K562 (cell line): ENCODE data around the gene NPAS3. TPM values are rescaled to one million over a fixed set of nuclear protein-coding genes. Genes with fewer than 3 reads are reported as not detected.

ENCODE experiments used
- ATAC-seq: fragments of 200-7000 bp; cut with Tn5 transposase; 3 replicates; pipeline ENCODE4 v1.9.1; 2020; ENCODE audit warnings: moderate library complexity
- BruUV-seq: library from RNA; stranded (reverse); fragments of 400-500 nt; replicated peaks from 2 replicates; lab custom pipeline; 2021; lab: Mats Ljungman, UMichigan
- CTCF ChIA-PET: fragments of 300-600 bp; formaldehyde crosslinking; extraction: SDS; loops from one replicate; lab custom pipeline; 2021; ENCODE audit warnings: low intra/inter-chr PET ratio; lab: Yijun Ruan, JAX
- POLR2A ChIA-PET: fragments of 300-600, 350-650 bp; sonication (Branson Sonifier 250); formaldehyde crosslinking; extraction: SDS; loops from one replicate; lab custom pipeline; 2021; ENCODE audit warnings: antibody characterized with exemption, inconsistent platforms; lab: Yijun Ruan, JAX
- DNase-seq, 4 experiments: peaks; one replicate each; pipeline versions ENCODE4 v3.0.0 to v3.0.0-alpha.2; 2011 to 2018; ENCODE audit warnings: low spot score in 3 of 4, mixed read lengths in 3 of 4; ENCODE audit errors: extremely low read depth in 1 of 4
- FAIRE-seq: peaks from 2 replicates; lab custom pipeline; 2011; peaks lifted over from hg19 to GRCh38; lab: Jason Lieb, UNC
- H2AFZ ChIP-seq: 2 replicates; pipeline ENCODE4 v1.6.0; 2011; ENCODE audit warnings: low read depth, low read length, control low read depth, inconsistent platforms
- H3K27ac ChIP-seq: fragments of 200-600 bp; 3 replicates; pipeline ENCODE4 v1.8.0; 2011; ENCODE audit warnings: low read depth, mild to moderate bottlenecking, control low read depth, inconsistent platforms, low read length, moderate library complexity, mixed read lengths; ENCODE audit errors: extremely low read depth
- H3K27me3 ChIP-seq, 2 experiments: fragments of 300-600 bp in 1 of 2; 2 replicates in 1 of 2; 3 replicates in 1 of 2; pipeline versions ENCODE4 v1.6.0 to v1.8.0; 2011; ENCODE audit warnings: inconsistent platforms in 2 of 2, low read length in 2 of 2, mild to moderate bottlenecking in 1 of 2, mixed read lengths in 1 of 2, moderate library complexity in 1 of 2; ENCODE audit not compliant: control insufficient read depth in 2 of 2, insufficient read depth in 2 of 2
- H3K36me3 ChIP-seq: fragments of 300-600 bp; 3 replicates; pipeline ENCODE4 v1.8.0; 2011; ENCODE audit warnings: mild to moderate bottlenecking, low read length, inconsistent platforms; ENCODE audit not compliant: control insufficient read depth, insufficient read depth
- H3K4me1 ChIP-seq, 2 experiments: fragments of 200-600 bp in 1 of 2; replicated peaks in 1 of 2; 2 replicates in 1 of 2; 3 replicates in 1 of 2; pipeline versions ENCODE4 v1.5.1 to v1.8.0; 2011; ENCODE audit warnings: inconsistent platforms in 2 of 2, low read length in 2 of 2, mild to moderate bottlenecking in 1 of 2, mixed read lengths in 1 of 2, moderate library complexity in 1 of 2; ENCODE audit not compliant: control insufficient read depth in 2 of 2, insufficient read depth in 2 of 2
- H3K4me2 ChIP-seq: 2 replicates; pipeline ENCODE4 v1.6.1; 2011; ENCODE audit warnings: low read length, control low read depth, inconsistent platforms, mixed read lengths; ENCODE audit not compliant: insufficient read depth
- H3K4me3 ChIP-seq: fragments of 200-600 bp; sonication (generic), shearing (Covaris generic); 2 replicates; pipeline ENCODE4 v1.5.1; 2016; ENCODE audit warnings: control low read depth, inconsistent platforms
- H3K79me2 ChIP-seq: fragments of 200-600 bp; 3 replicates; pipeline ENCODE4 v1.8.0; 2011; ENCODE audit warnings: low read length, inconsistent platforms; ENCODE audit not compliant: control insufficient read depth, insufficient read depth
- H3K9ac ChIP-seq, 2 experiments: 2 replicates each; pipeline versions ENCODE4 v1.6.0 to v1.6.1; 2011; ENCODE audit warnings: low read depth in 2 of 2, low read length in 2 of 2, control low read depth in 1 of 2, inconsistent platforms in 1 of 2, mild to moderate bottlenecking in 1 of 2, mixed read lengths in 1 of 2; ENCODE audit not compliant: insufficient read depth in 1 of 2
- H3K9me1 ChIP-seq: one replicate; pipeline ENCODE4 v1.6.0; 2011; ENCODE audit warnings: inconsistent platforms, mild to moderate bottlenecking, low read length, moderate library complexity; ENCODE audit not compliant: control insufficient read depth, insufficient read depth
- H3K9me3 ChIP-seq: replicated peaks from 2 replicates; pipeline ENCODE4 v1.5.1; 2011; ENCODE audit warnings: low read depth, low read length, inconsistent platforms; ENCODE audit not compliant: control insufficient read depth, insufficient read depth
- H4K20me1 ChIP-seq: replicated peaks from 2 replicates; pipeline ENCODE4 v1.6.1; 2011; ENCODE audit warnings: low read length, inconsistent platforms, mixed read lengths; ENCODE audit not compliant: control insufficient read depth, insufficient read depth
- BCL6 ChIP-seq: fragments of 250-450 bp; sonication (Bioruptor Pico); IDR thresholded peaks from 2 replicates; pipeline ENCODE4 v1.4.0; 2020
- CREB3L1 ChIP-seq: fragments of 450-650 bp; IDR thresholded peaks from 2 replicates; pipeline ENCODE4 v1.6.1; 2014; ENCODE audit warnings: low read depth, mild to moderate bottlenecking, moderate library complexity, borderline replicate concordance
- FOXM1 ChIP-seq, 2 experiments: fragments of 450-650 bp in 1 of 2; sonication (generic) in 1 of 2; formaldehyde crosslinking in 1 of 2; IDR thresholded peaks; 2 replicates each; pipeline versions ENCODE4 v1.6.1 to v1.9.0; 2017 to 2022; ENCODE audit warnings: low read depth in 2 of 2, mild to moderate bottlenecking in 2 of 2, missing genetic modification reagents in 1 of 2, moderate library complexity in 1 of 2
- HDAC3 ChIP-seq: fragments of 450-650 bp; IDR thresholded peaks from 2 replicates; pipeline ENCODE4 v1.6.1; 2018; ENCODE audit warnings: borderline replicate concordance, mild to moderate bottlenecking, moderate library complexity; ENCODE audit not compliant: partially characterized antibody
- MNT ChIP-seq, 2 experiments: fragments of 450-650 bp; conservative IDR thresholded peaks; 2 replicates each; pipeline ENCODE4 v1.6.1; 2017; ENCODE audit warnings: mild to moderate bottlenecking in 2 of 2, moderate library complexity in 2 of 2
- NONO ChIP-seq, 2 experiments: fragments of 200-400 bp in 1 of 2; fragments of 450-650 bp in 1 of 2; formaldehyde crosslinking in 1 of 2; IDR thresholded peaks; 2 replicates each; pipeline ENCODE4 v1.6.1; 2017; ENCODE audit warnings: low read depth in 2 of 2, mild to moderate bottlenecking in 2 of 2, moderate library complexity in 2 of 2, low read length in 1 of 2
- PHTF2 ChIP-seq: fragments of 250-450 bp; sonication (Bioruptor Pico); IDR thresholded peaks from 2 replicates; pipeline ENCODE4 v1.5.0; 2021; ENCODE audit warnings: mild to moderate bottlenecking
- POLR2AphosphoS5 ChIP-seq: IDR thresholded peaks from 2 replicates; pipeline ENCODE4 v1.6.1; 2011; ENCODE audit warnings: mild to moderate bottlenecking, low read depth, low read length, moderate library complexity; ENCODE audit not compliant: control insufficient read depth, insufficient read depth
- SMARCC2 ChIP-seq: fragments of 450-650 bp; IDR thresholded peaks from 2 replicates; pipeline ENCODE4 v1.6.1; 2017; ENCODE audit warnings: antibody characterized with exemption, moderate library complexity, mild to moderate bottlenecking, low read depth
- ZNF239 ChIP-seq: fragments of 250-450 bp; sonication (Bioruptor Pico); IDR thresholded peaks from 2 replicates; pipeline ENCODE4 v1.4.0; 2020; ENCODE audit warnings: mild to moderate bottlenecking
- ZNF398 ChIP-seq: fragments of 250-450 bp; sonication (Bioruptor Pico); IDR thresholded peaks from 2 replicates; pipeline ENCODE4 v1.8.0; 2021; ENCODE audit warnings: moderate library complexity, mild to moderate bottlenecking, inconsistent platforms
- ZNF511 ChIP-seq: sonication (generic); formaldehyde crosslinking; IDR thresholded peaks from 2 replicates; pipeline ENCODE4 v1.8.0; 2022; ENCODE audit warnings: mild to moderate bottlenecking, missing genetic modification reagents
- ZNF780A ChIP-seq: fragments of 250-450 bp; sonication (Bioruptor Pico); IDR thresholded peaks from 2 replicates; pipeline ENCODE4 v1.5.0; 2021; ENCODE audit warnings: mild to moderate bottlenecking
- WGBS: fragments of 100-300 bp; shearing (Covaris generic); methylation state at CpG from one replicate; pipeline ENCODE4 v1.1.6; 2016; ENCODE audit warnings: low coverage, mixed read lengths; ENCODE audit not compliant: insufficient coverage; ENCODE audit errors: missing lambda C conversion rate; 5-methylcytosine and 5-hydroxymethylcytosine counted together
- in situ Hi-C: fragments of 300-500 bp; cut with MboI; formaldehyde crosslinking; loops from 4 replicates; pipeline ENCODE4 v1.15.0; 2018; ENCODE audit warnings: inconsistent platforms, mixed read lengths
- intact Hi-C: fragments of 100-400 bp; cut with micrococcal nuclease; formaldehyde crosslinking; loops from 2 replicates; pipeline ENCODE4 v1.14.2; 2022
- polyA plus RNA-seq, 8 experiments: library from polyadenylated mRNA; depleted of rRNA in 4 of 8; stranded (reverse) in 5 of 8; unstranded in 3 of 8; fragments of >200 nt; fragmentation: Nextera tagmentation in 2 of 8; fragmentation: Illumina TruSeq in 1 of 8; extraction: Ambion mirVana in 2 of 8; extraction: Trizol in 1 of 8; gene quantifications; 2 replicates each; pipeline versions ENCODE4 v1.2.1 to v1.2.3, GENCODE V29; 2011 to 2014; ENCODE audit warnings: inconsistent platforms in 1 of 8, missing spikeins in 1 of 8
- total RNA-seq, 7 experiments: library from RNA; depleted of rRNA in 6 of 7; stranded (reverse); fragments of >200 nt in 6 of 7; fragmentation: Illumina TruSeq in 2 of 7; extraction: Trizol in 2 of 7; gene quantifications; 2 replicates each; pipeline versions ENCODE4 v1.2.1 to v1.2.3, GENCODE V29; 2011 to 2021; ENCODE audit warnings: low replicate concordance in 1 of 7

NPAS3 gene
- total and polyA plus RNA-seq, 9 of the 15 experiments (the other 6 are each of a cell fraction or from before 2014, with no cell fraction given), result 0.04 TPM; not detected in 8

- no peak for TF ChIP-seq HDAC3
Observed at GRCh38 chr14:33709711-33710110, 771.0 kb downstream of the NPAS3 start (continued).

GRCh38 chr14:33710273-33710672 is 771.6 kb downstream of the NPAS3 start:
- H3K9ac ChIP-seq, result no peak overlapping the region
- FAIRE-seq (no peak), DNase-seq (no peak), ATAC-seq (no peak)
- in situ Hi-C loops (no loop called here), intact Hi-C loops (no loop called here)
- no peaks in the 10 kb centered on the region for H3K79me2 ChIP-seq
- H3K4me3 ChIP-seq, result no peak overlapping the region
- TF ChIP-seq MNT (conservative IDR thresholded peaks at IDR 0.05) (no peak), FOXM1 (IDR thresholded peaks at IDR 0.05; ENCODE audit: low read depth) (no peak), FOXM1 (CRISPR knock-in tag; IDR thresholded peaks at IDR 0.05; ENCODE audit: low read depth) (no peak), ZNF239 (CRISPR knock-in tag) (no peak), CREB3L1 (no peak), PHTF2 (no peak), ZNF511 (no peak), ZNF780A (CRISPR knock-in tag) (no peak), NONO (IDR thresholded peaks at IDR 0.05; ENCODE audit: low read depth in 2 of 2, low read length in 1 of 2) (no peak), SMARCC2 (no peak), ZNF398 (CRISPR knock-in tag) (no peak), POLR2AphosphoS5 (no peak), BCL6 (no peak)
- H2AFZ ChIP-seq, result no peak overlapping the region
- H3K9me1 ChIP-seq, result no peaks in the 10 kb centered on the region
- H3K27me3 ChIP-seq, result peaks cover 0 to 11% of the 10 kb centered on the region in 2 experiments; a peak in 2 of 5 replicates
- no peaks in the 10 kb centered on the region for H3K4me1 ChIP-seq
- WGBS, result 0% methylated on average over 6 of the region's 7 CpGs
- H4K20me1 ChIP-seq, result no peaks in the 10 kb centered on the region
- H3K27ac ChIP-seq, result no peak overlapping the region
- CTCF ChIA-PET, result no interaction called here
- no TSS peak for BruUV-seq
- no peaks in the 10 kb centered on the region for H3K9me3 ChIP-seq
- POLR2A ChIA-PET, result no interaction called here
- no peak overlapping the region for H3K4me2 ChIP-seq
- no peaks in the 10 kb centered on the region for H3K36me3 ChIP-seq
